Subcutaneous abdominal adipose tissue (tissue), 5 donors: Measurements from ENCODE around the gene CLEC4D.

Source experiments
- H3K27ac ChIP-seq: one replicate; pipeline ENCODE4 v1.7.0; 2013; ENCODE audit warnings: low read depth, mild to moderate bottlenecking, inconsistent platforms, low read length, moderate library complexity
- H3K27me3 ChIP-seq, 5 donors: one replicate each; pipeline ENCODE4 v1.7.0; 2013; ENCODE audit warnings: low read length in 5 of 5, inconsistent platforms in 1 of 5; ENCODE audit not compliant: control insufficient read depth in 5 of 5, insufficient read depth in 4 of 5
- H3K36me3 ChIP-seq, 5 donors: one replicate each; pipeline ENCODE4 v1.7.0; 2013; ENCODE audit warnings: low read length in 5 of 5; ENCODE audit not compliant: control insufficient read depth in 5 of 5, insufficient read depth in 5 of 5
- H3K4me1 ChIP-seq, 5 donors: one replicate each; pipeline ENCODE4 v1.7.0; 2013; ENCODE audit warnings: low read length in 5 of 5, mild to moderate bottlenecking in 3 of 5, moderate library complexity in 1 of 5; ENCODE audit not compliant: control insufficient read depth in 5 of 5, insufficient read depth in 5 of 5
- H3K4me3 ChIP-seq, 5 donors: one replicate each; pipeline ENCODE4 v1.7.0; 2013; ENCODE audit warnings: low read length in 5 of 5, low read depth in 1 of 5
- H3K9ac ChIP-seq, 5 donors: one replicate each; pipeline ENCODE4 v1.7.0; 2013; ENCODE audit warnings: low read length in 5 of 5, mild to moderate bottlenecking in 4 of 5, moderate library complexity in 3 of 5
- H3K9me3 ChIP-seq, 5 donors: one replicate each; pipeline ENCODE4 v1.7.0; 2013; ENCODE audit warnings: low read length in 5 of 5; ENCODE audit not compliant: control insufficient read depth in 5 of 5
- donor health status: healthy.
- donor health status: healthy.
- donor health status: healthy.
- donor health status: healthy.
- donor health status: healthy.

CLEC4D gene

GRCh38 chr12:8513256-8513655 lies at the start of gene CLEC4D:
CLEC4D (plus strand) TSS chr12:8513503; CDS start chr12:8513733, 230 bp downstream.
- Histone ChIP-seq H3K4me3 (no peak within 1 kb of the TSS), H3K27ac (no peak within 1 kb of the TSS), H3K4me1 (no peaks in the 10 kb centered on the region), H3K36me3 (no peaks in the 10 kb centered on the region), H3K27me3 (peaks cover 0 to 4% (median 0%) of the 10 kb centered on the region in 5 donors), H3K9ac (no peak within 1 kb of the TSS), H3K9me3 (no peaks in the 10 kb centered on the region)

GRCh38 chr12:8465301-8465996 lies 47.9 kb upstream of the CLEC4D start:
- H3K4me1 ChIP-seq: no peaks in the 10 kb centered on the region
- no peak overlapping the region for H3K27ac ChIP-seq
- no peak overlapping the region for H3K4me3 ChIP-seq
- H3K36me3 ChIP-seq: no peaks in the 10 kb centered on the region
- H3K9ac ChIP-seq: no peak overlapping the region
- H3K9me3 ChIP-seq: no peaks in the 10 kb centered on the region
- H3K27me3 ChIP-seq: no peaks in the 10 kb centered on the region

- Histone ChIP-seq H3K9me3 (no peaks in the 10 kb centered on the region), H3K4me3 (no peak overlapping the region), H3K36me3 (no peaks in the 10 kb centered on the region), H3K4me1 (no peaks in the 10 kb centered on the region), H3K27ac (no peak overlapping the region), H3K9ac (no peak overlapping the region), H3K27me3 (no peaks in the 10 kb centered on the region)
Observed at GRCh38 chr12:8466241-8466640, 47.1 kb upstream of the CLEC4D start.

GRCh38 chr12:8471090-8471489 lies 42.2 kb upstream of the CLEC4D start:
- Histone ChIP-seq H3K4me1 (no peaks in the 10 kb centered on the region), H3K36me3 (no peaks in the 10 kb centered on the region), H3K9me3 (no peaks in the 10 kb centered on the region), H3K27me3 (no peaks in the 10 kb centered on the region), H3K4me3 (no peak overlapping the region), H3K9ac (no peak overlapping the region), H3K27ac (no peak overlapping the region)

GRCh38 chr12:8475508-8476203 lies 37.6 kb upstream of the CLEC4D start:
- Histone ChIP-seq H3K9me3 (no peaks in the 10 kb centered on the region), H3K36me3 (no peaks in the 10 kb centered on the region), H3K4me1 (no peaks in the 10 kb centered on the region), H3K4me3 (no peak overlapping the region), H3K27me3 (no peaks in the 10 kb centered on the region), H3K27ac (no peak overlapping the region), H3K9ac (no peak overlapping the region)

- no peaks in the 10 kb centered on the region for H3K4me1 ChIP-seq
- H3K4me3 ChIP-seq: no peak overlapping the region
- H3K27me3 ChIP-seq: peaks cover 0 to 2% (median 0%) of the 10 kb centered on the region in 5 donors
- H3K9ac ChIP-seq: no peak overlapping the region
- H3K9me3 ChIP-seq: no peaks in the 10 kb centered on the region
- H3K36me3 ChIP-seq: no peaks in the 10 kb centered on the region
- H3K27ac ChIP-seq: no peak overlapping the region
Observed at GRCh38 chr12:8482571-8483061, 30.7 kb upstream of the CLEC4D start.

GRCh38 chr12:8483079-8483478 lies 30.2 kb upstream of the CLEC4D start:
- no peak overlapping the region for H3K27ac ChIP-seq
- no peak overlapping the region for H3K9ac ChIP-seq
- H3K27me3 ChIP-seq: peaks cover 0 to 2% (median 0%) of the 10 kb centered on the region in 5 donors
- no peak overlapping the region for H3K4me3 ChIP-seq
- no peaks in the 10 kb centered on the region for H3K4me1 ChIP-seq
- H3K36me3 ChIP-seq: no peaks in the 10 kb centered on the region
- H3K9me3 ChIP-seq: peaks cover 0 to 2% (median 0%) of the 10 kb centered on the region in 5 donors

- H3K4me3 ChIP-seq: no peak overlapping the region
- H3K36me3 ChIP-seq: no peaks in the 10 kb centered on the region
- H3K27me3 ChIP-seq: no peaks in the 10 kb centered on the region
- H3K9me3 ChIP-seq: peaks cover 0 to 5% (median 0%) of the 10 kb centered on the region in 5 donors
- no peak overlapping the region for H3K9ac ChIP-seq
- H3K4me1 ChIP-seq: peaks cover 0 to 5% (median 0%) of the 10 kb centered on the region in 5 donors
- H3K27ac ChIP-seq: no peak overlapping the region
Observed at GRCh38 chr12:8491646-8492530, 21.4 kb upstream of the CLEC4D start.

- H3K9ac ChIP-seq: no peak overlapping the region
- H3K36me3 ChIP-seq: no peaks in the 10 kb centered on the region
- no peaks in the 10 kb centered on the region for H3K27me3 ChIP-seq
- peaks cover 0 to 3% (median 0%) of the 10 kb centered on the region in 5 donors for H3K9me3 ChIP-seq
- peaks cover 0 to 5% (median 0%) of the 10 kb centered on the region in 5 donors for H3K4me1 ChIP-seq
- no peak overlapping the region for H3K27ac ChIP-seq
- no peak overlapping the region for H3K4me3 ChIP-seq
Observed at GRCh38 chr12:8493084-8493483, 20.2 kb upstream of the CLEC4D start.
